Measurements from ENCODE around the gene KAZN.

The KAZN gene

GRCh38 chr1:15057834-15058233 lies 459.3 kb downstream of the KAZN start (continued):
- TF ChIP-seq, protein P1, sequence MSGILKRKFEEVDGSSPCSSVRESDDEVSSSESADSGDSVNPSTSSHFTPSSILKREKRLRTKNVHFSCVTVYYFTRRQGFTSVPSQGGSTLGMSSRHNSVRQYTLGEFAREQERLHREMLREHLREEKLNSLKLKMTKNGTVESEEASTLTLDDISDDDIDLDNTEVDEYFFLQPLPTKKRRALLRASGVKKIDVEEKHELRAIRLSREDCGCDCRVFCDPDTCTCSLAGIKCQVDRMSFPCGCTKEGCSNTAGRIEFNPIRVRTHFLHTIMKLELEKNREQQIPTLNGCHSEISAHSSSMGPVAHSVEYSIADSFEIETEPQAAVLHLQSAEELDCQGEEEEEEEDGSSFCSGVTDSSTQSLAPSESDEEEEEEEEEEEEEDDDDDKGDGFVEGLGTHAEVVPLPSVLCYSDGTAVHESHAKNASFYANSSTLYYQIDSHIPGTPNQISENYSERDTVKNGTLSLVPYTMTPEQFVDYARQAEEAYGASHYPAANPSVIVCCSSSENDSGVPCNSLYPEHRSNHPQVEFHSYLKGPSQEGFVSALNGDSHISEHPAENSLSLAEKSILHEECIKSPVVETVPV (CRISPR knock-in tag; IDR thresholded peaks at IDR 0.05): no peak
- TF ChIP-seq BACH2 (CRISPR knock-in tag; IDR thresholded peaks at IDR 0.05; ENCODE audit: borderline replicate concordance): no peak

DNA sequence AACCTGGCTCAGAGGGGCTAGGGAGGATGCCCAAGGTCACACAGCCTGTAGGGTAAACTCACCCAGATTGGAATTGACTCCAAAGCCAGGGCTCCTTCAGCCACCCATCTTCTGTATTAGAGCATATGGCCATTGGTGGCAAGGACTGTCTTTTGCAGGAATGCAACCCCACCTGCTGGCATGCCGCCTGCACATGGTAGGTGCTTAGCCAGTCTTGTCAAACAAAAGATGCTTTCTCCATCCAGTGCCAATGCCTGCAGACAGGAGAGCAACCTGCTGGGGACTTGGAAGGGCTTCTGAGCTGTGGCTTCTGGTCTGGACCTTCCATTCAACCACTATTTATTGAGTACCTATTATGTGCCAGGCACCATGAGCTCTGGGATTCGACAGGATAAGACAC lies 459.8 kb downstream of the KAZN start:
- ATAC-seq: no peak
- TF ChIP-seq CREB5 (CRISPR knock-in tag; IDR thresholded peaks at IDR 0.05; ENCODE audit: low read depth) (no peak), CSDC2 (CRISPR knock-in tag; IDR thresholded peaks at IDR 0.05) (no peak), ZC3H10 (CRISPR knock-in tag; IDR thresholded peaks at IDR 0.05) (no peak), SNAI2 (CRISPR knock-in tag; IDR thresholded peaks at IDR 0.05) (no peak), BACH2 (CRISPR knock-in tag; IDR thresholded peaks at IDR 0.05; ENCODE audit: borderline replicate concordance) (no peak), ISL1 (CRISPR knock-in tag; IDR thresholded peaks at IDR 0.05) (no peak), ARNTL (CRISPR knock-in tag; IDR thresholded peaks at IDR 0.05; ENCODE audit: borderline replicate concordance, low read depth) (no peak), ZNF565 (CRISPR knock-in tag; conservative IDR thresholded peaks at IDR 0.05; ENCODE audit: low read depth) (no peak), ESRRG (CRISPR knock-in tag; IDR thresholded peaks at IDR 0.05) (no peak), TCF4 (CRISPR knock-in tag; IDR thresholded peaks at IDR 0.05; ENCODE audit: borderline replicate concordance) (no peak), ZFP3 (CRISPR knock-in tag; IDR thresholded peaks at IDR 0.05) (no peak), ZNF70 (CRISPR knock-in tag; IDR thresholded peaks at IDR 0.05) (no peak)
- TF ChIP-seq, protein P2, sequence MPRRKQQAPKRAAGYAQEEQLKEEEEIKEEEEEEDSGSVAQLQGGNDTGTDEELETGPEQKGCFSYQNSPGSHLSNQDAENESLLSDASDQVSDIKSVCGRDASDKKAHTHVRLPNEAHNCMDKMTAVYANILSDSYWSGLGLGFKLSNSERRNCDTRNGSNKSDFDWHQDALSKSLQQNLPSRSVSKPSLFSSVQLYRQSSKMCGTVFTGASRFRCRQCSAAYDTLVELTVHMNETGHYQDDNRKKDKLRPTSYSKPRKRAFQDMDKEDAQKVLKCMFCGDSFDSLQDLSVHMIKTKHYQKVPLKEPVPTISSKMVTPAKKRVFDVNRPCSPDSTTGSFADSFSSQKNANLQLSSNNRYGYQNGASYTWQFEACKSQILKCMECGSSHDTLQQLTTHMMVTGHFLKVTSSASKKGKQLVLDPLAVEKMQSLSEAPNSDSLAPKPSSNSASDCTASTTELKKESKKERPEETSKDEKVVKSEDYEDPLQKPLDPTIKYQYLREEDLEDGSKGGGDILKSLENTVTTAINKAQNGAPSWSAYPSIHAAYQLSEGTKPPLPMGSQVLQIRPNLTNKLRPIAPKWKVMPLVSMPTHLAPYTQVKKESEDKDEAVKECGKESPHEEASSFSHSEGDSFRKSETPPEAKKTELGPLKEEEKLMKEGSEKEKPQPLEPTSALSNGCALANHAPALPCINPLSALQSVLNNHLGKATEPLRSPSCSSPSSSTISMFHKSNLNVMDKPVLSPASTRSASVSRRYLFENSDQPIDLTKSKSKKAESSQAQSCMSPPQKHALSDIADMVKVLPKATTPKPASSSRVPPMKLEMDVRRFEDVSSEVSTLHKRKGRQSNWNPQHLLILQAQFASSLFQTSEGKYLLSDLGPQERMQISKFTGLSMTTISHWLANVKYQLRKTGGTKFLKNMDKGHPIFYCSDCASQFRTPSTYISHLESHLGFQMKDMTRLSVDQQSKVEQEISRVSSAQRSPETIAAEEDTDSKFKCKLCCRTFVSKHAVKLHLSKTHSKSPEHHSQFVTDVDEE (CRISPR knock-in tag; IDR thresholded peaks at IDR 0.05): no peak
- TF ChIP-seq, protein P1 (CRISPR knock-in tag; IDR thresholded peaks at IDR 0.05): no peak

DNA sequence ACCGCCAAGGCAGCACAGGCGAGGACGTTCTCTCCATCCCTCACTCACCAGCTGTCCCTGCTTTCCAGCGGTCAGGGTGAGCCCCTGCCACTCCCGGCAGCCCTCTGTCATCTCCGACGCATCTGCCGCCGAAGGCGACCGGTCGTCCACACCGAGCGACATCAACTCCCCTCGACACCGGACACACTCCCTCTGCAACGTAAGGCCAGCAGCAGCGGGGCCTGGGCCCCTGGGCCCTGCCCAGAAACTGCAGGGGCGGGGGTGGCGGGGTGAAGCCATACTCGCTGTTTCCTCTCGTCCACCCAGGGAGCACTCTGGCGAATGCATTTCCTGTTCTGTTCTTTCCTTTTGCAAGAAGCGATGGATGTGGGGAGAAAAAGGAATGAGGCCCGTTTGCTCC lies 461.6 kb downstream of the KAZN start:
- TF ChIP-seq CSDC2 (CRISPR knock-in tag; IDR thresholded peaks at IDR 0.05) (no peak), ZFP30 (CRISPR knock-in tag; IDR thresholded peaks at IDR 0.05) (no peak), TOX (CRISPR knock-in tag; IDR thresholded peaks at IDR 0.05; ENCODE audit: borderline replicate concordance) (no peak), ESRRG (CRISPR knock-in tag; IDR thresholded peaks at IDR 0.05) (no peak), CREB5 (CRISPR knock-in tag; IDR thresholded peaks at IDR 0.05; ENCODE audit: low read depth) (no peak), PATZ1 (CRISPR knock-in tag; IDR thresholded peaks at IDR 0.05; ENCODE audit: borderline replicate concordance) (no peak), PPARA (CRISPR knock-in tag; IDR thresholded peaks at IDR 0.05; ENCODE audit: borderline replicate concordance) (no peak), ISL1 (CRISPR knock-in tag; IDR thresholded peaks at IDR 0.05) (no peak), RARB (CRISPR knock-in tag; IDR thresholded peaks at IDR 0.05) (no peak), ZNF8 (CRISPR knock-in tag; IDR thresholded peaks at IDR 0.05) (no peak)
- TF ChIP-seq, protein P3, sequence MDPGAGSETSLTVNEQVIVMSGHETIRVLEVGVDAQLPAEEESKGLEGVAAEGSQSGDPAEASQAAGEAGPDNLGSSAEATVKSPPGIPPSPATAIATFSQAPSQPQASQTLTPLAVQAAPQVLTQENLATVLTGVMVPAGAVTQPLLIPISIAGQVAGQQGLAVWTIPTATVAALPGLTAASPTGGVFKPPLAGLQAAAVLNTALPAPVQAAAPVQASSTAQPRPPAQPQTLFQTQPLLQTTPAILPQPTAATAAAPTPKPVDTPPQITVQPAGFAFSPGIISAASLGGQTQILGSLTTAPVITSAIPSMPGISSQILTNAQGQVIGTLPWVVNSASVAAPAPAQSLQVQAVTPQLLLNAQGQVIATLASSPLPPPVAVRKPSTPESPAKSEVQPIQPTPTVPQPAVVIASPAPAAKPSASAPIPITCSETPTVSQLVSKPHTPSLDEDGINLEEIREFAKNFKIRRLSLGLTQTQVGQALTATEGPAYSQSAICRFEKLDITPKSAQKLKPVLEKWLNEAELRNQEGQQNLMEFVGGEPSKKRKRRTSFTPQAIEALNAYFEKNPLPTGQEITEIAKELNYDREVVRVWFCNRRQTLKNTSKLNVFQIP (CRISPR knock-in tag; IDR thresholded peaks at IDR 0.05; ENCODE audit: borderline replicate concordance, low read depth): no peak
- no peak for ATAC-seq
